Neuron (in vitro differentiated cells): ENCODE data around the gene MBP.

ENCODE experiments used
- H2AFZ ChIP-seq: one replicate; pipeline ENCODE4 v1.6.1; 2013; ENCODE audit warnings: low read depth, mild to moderate bottlenecking, inconsistent platforms, low read length, moderate library complexity
- H3K27me3 ChIP-seq: one replicate; pipeline ENCODE4 v1.6.1; 2013; ENCODE audit warnings: low read length; ENCODE audit not compliant: insufficient read depth
- H3K36me3 ChIP-seq: one replicate; pipeline ENCODE4 v1.6.1; 2013; ENCODE audit warnings: low read length; ENCODE audit not compliant: insufficient read depth
- H3K4me1 ChIP-seq: one replicate; pipeline ENCODE4 v1.6.1; 2013; ENCODE audit warnings: low read length; ENCODE audit not compliant: insufficient read depth
- H3K4me3 ChIP-seq: 2 replicates; pipeline ENCODE4 v1.5.1; 2013; ENCODE audit warnings: mild to moderate bottlenecking, low read length, moderate library complexity
- H3K9me3 ChIP-seq: one replicate; pipeline ENCODE4 v1.6.1; 2013; ENCODE audit warnings: low read length

The MBP gene

DNA sequence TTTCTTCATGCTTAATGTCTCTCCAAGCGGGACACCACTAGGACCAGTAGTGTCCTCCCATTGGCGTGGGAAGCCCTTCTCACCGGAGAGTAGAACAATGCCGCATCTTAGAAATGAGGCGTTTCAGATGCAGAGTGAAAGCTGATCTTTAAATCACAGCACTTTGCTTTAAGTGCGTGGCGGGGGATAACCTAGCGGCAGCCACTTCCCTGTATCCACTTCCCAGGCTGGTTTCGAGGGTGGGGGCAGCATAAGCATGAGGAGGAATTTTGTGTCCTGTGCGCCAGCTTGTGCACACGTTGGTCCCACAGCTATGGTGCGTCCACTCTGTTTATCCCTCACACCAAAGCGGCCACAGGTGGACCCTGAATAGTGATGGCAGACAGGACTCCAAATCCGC is 63.1 kb downstream of the MBP start:
- H3K4me3 ChIP-seq = no peak overlapping the region
- H3K4me1 ChIP-seq = peaks cover 4% of the 10 kb centered on the region
- no peaks in the 10 kb centered on the region for H3K27me3 ChIP-seq
- H2AFZ ChIP-seq = no peak overlapping the region
- H3K9me3 ChIP-seq = no peaks in the 10 kb centered on the region
- H3K36me3 ChIP-seq = no peaks in the 10 kb centered on the region

DNA sequence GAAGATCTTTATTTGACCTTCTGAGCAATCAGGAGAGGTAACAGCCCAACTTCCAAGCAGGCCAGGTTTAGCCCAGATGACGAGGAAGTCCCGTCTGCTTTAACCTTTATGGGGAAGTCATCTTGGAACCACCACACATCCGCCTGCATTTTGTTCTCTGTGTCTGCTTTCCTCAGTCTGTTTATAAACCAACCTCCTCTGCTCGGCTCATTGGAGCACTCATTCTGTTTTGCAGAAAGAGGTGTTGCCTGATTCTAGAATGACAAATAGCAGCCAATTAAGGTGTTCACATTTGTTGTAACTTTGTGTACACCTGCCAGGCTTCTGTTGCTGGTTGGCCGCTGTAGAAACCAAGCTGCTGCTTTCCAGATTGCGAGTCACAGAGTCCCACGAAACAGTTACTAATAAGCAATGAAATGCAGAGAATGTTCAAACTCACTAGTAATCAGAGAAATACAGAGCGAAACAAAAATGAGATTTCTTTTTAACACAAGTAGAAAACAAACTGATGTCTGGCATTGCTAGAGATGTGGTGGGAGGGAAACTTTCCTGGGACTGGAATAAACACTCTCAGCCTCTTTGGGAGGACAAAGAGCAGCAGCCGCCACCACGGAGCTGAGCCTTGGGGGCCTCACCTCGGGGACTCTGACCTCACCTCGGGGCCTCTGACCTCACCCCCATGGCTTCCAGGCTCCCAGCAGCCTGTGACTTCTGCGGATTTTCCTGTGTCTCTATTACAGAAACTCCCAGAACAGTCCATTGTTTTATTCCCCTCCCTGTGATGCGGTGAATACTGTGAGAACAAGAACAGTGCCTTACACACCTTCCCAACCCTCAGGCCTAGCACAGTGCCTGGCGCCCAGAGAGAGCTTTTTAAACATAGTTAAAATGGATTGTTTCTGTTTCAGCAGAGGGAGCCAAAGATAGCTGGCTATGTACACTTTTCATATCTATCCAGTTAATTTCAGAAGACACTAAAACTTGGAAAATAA is 64.0 kb downstream of the MBP start:
- Histone ChIP-seq H3K4me1 (peaks cover 4% of the 10 kb centered on the region), H2AFZ (no peak overlapping the region), H3K9me3 (no peaks in the 10 kb centered on the region), H3K4me3 (no peak overlapping the region), H3K36me3 (no peaks in the 10 kb centered on the region), H3K27me3 (no peaks in the 10 kb centered on the region)

DNA sequence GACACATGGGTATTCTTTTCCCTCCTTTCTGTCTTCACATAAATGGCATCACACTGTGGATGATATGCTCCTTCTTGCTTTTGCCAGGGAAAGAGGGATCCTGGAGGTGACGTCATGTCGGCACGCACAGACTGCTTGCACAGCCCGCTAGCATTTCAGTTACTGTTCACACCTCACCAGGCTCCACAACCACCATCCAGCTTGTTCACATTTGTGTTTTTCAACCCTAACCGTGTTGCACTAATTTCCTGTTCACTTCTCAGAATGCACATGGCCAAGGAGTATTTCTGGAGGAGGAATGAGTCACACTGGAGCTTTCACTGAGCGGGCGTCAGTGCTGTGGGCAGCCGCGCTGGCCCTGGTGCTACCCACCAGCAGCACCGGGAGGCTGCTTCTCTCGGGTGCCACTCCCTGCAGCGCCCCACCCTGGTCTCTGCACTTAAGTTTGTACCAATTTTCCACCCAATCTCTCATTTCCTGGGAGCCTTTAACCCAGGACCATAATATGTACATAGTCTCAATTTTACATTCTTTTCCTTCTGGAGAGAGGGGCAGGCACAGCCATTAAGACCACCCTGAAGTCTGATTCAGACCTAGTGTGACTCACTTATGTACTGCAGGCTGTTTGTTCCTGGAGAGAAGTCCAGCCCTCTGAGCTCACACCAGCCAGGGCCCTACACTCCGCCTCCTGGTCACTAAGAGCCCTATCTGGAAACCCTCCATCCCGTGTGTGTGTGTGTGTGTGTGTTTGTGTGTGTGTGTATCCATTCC is 65.1 kb downstream of the MBP start:
- no peaks in the 10 kb centered on the region for H3K27me3 ChIP-seq
- H3K4me1 ChIP-seq = peaks cover 4% of the 10 kb centered on the region
- no peaks in the 10 kb centered on the region for H3K9me3 ChIP-seq
- H3K36me3 ChIP-seq = no peaks in the 10 kb centered on the region
- no peak overlapping the region for H2AFZ ChIP-seq
- H3K4me3 ChIP-seq = no peak overlapping the region

DNA sequence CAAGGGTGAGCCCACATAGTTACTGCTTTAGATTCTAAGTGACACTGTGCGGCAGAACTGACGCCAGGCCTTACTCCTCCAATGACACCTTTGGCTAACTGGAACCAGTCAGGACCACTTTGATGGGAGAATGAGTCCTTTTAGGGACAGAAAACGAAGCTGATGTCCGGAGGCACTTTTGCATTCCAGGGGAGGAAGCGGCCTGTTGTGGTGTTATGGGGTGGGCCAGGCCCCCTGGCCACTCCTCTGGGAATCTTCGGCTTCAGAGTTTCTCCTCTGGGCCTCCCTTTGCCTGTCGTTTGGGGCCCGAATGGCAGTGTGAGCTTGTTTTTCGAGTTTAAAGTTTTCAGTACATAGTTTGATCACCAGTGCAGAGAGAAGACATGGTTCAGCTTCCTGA is 65.9 kb downstream of the MBP start:
- no peak overlapping the region for H3K4me3 ChIP-seq

DNA sequence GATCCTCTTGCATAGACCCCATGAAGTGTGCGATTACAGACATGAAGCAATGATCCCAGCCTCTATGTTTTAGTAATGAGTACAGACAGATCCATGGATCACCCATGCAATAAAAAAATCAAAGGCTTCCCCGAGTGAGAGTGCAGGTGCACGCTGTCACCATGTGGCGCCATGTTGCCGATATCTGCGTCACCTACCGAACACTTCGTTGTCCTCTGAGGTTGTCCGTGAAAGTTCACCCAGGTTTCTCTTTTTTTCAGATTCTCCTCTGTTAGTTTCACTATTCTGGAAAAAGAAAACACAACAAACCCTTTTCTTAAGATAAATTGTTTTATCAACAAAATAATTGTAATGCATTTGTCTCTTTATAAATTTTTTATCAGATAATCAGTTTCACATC is 66.5 kb downstream of the MBP start:
- no peak overlapping the region for H3K4me3 ChIP-seq
- H3K9me3 ChIP-seq = no peaks in the 10 kb centered on the region

More for the DNA sequence above, 65.9 kb downstream of the MBP start:
- no peaks in the 10 kb centered on the region for H3K27me3 ChIP-seq
- no peaks in the 10 kb centered on the region for H3K36me3 ChIP-seq
- no peaks in the 10 kb centered on the region for H3K9me3 ChIP-seq
- H2AFZ ChIP-seq = no peak overlapping the region
- H3K4me1 ChIP-seq = peaks cover 4% of the 10 kb centered on the region

DNA sequence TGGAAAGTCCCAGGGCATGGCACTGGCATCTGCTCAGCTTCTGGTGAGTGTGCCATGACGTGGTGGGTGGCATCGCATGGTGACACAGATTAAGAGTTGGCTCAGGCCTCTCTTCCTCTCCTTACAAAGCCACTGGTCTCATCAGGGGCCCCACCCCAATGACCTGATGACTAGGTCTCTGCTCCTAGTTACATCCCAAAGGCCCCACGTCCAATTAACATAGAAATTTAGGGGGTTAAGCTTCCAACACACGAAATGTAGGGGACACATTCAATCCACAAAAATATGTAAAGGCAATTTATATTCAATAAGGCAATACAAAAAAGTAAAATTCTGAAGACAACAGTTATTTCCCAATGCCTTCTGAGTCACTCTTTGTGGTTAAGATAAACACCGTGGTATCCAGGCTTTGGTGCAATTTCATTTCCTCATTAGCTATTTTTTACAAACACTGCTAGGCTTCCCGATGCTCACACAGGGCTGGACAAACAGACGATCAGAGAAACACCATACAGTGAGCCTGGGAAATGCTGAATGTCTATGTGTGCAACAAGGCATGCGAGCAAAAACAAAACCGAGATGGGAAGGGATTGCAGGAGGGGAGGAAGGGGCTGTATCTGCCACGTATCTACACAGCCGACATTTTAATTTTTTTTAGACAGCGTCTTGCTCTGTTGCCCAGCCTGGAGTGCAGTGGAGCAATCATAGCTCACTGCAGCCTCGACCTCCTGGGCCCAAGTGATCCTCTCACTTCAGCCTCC is 67.2 kb downstream of the MBP start:
- Histone ChIP-seq H3K27me3 (no peaks in the 10 kb centered on the region), H3K36me3 (no peaks in the 10 kb centered on the region), H3K4me3 (no peak overlapping the region), H3K9me3 (no peaks in the 10 kb centered on the region), H2AFZ (no peak overlapping the region), H3K4me1 (peaks cover 4% of the 10 kb centered on the region)

More for the DNA sequence above, 66.5 kb downstream of the MBP start:
- H3K36me3 ChIP-seq = no peaks in the 10 kb centered on the region
- H3K4me1 ChIP-seq = peaks cover 4% of the 10 kb centered on the region
- no peak overlapping the region for H2AFZ ChIP-seq
- no peaks in the 10 kb centered on the region for H3K27me3 ChIP-seq

DNA sequence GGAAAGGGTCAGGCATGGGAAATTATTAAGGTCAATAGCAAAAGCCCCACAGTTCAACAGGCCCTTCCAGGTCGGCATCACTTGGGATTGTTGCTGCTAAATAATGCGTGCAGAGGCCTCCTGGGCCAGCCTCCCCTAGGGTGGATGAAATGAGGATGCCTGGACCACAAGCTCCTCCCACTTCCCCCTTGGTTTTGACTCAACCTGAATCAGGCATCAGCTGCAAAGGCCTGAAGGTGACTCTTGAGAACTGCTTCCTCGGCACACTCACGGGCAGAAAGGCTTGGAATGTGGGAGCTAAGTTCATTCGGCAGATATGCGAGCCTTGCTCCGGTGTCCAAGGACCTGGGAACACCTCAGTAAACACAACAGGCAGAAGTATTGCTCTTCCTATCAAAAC is 69.3 kb downstream of the MBP start:
- Histone ChIP-seq H3K4me1 (no peaks in the 10 kb centered on the region), H3K4me3 (no peak overlapping the region), H3K27me3 (no peaks in the 10 kb centered on the region), H2AFZ (no peak overlapping the region), H3K9me3 (no peaks in the 10 kb centered on the region), H3K36me3 (no peaks in the 10 kb centered on the region)

DNA sequence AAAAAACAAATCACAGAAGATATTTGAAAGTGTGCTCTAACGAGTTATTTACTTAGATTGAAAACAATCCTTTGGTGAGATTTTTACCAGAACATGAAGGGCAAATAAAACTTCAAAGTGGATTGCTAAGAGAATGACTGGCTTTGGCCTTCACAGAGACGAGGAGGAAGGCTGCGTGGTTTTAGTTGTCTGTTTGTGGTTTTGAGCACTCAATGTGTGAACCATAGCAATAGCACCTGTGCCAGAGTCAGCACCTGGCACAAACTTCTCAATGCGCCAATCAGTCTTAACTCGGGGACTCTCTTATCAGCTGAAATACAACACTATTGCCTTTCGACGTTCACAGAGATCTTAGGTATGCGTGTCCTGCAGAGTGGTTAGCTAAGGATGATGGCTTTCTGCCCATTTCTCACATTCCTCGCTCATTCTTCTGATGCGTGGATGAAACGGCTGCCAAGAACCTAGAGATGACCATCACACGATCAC is 70.0 kb downstream of the MBP start:
- no peaks in the 10 kb centered on the region for H3K27me3 ChIP-seq
- no peak overlapping the region for H3K4me3 ChIP-seq
- H2AFZ ChIP-seq = no peak overlapping the region
- no peaks in the 10 kb centered on the region for H3K36me3 ChIP-seq
- H3K9me3 ChIP-seq = no peaks in the 10 kb centered on the region
- no peaks in the 10 kb centered on the region for H3K4me1 ChIP-seq

DNA sequence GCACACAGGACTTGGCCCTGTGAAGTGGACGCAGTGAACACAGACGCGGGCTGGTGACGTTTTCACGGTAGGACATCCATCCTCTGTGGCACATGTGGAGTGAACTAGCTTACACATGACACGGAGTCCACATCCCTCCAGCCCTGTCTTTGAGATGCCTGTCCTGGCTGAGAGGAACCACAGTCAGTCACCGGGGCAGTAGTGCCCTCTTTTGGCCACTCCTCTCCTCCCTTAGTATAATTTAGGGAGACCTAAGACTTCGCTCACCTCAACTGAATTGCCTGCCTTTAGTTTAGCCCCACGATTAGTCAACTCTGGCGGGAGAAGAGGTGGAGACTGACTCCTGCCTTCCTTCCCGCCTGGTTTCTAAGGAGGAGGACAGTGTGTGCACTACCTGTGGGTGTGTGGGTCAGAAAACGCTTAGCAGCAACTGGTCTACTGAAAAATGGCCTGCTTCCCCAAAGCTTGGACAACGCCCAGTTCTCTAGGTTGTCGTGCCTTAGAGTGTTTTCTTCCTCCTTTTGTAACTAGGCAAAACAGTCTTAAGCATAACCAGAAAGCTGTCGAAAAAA is 70.6 kb downstream of the MBP start:
- H3K36me3 ChIP-seq = no peaks in the 10 kb centered on the region
- no peak overlapping the region for H2AFZ ChIP-seq
- H3K27me3 ChIP-seq = no peaks in the 10 kb centered on the region
- H3K9me3 ChIP-seq = no peaks in the 10 kb centered on the region
- no peak overlapping the region for H3K4me3 ChIP-seq
- no peaks in the 10 kb centered on the region for H3K4me1 ChIP-seq

DNA sequence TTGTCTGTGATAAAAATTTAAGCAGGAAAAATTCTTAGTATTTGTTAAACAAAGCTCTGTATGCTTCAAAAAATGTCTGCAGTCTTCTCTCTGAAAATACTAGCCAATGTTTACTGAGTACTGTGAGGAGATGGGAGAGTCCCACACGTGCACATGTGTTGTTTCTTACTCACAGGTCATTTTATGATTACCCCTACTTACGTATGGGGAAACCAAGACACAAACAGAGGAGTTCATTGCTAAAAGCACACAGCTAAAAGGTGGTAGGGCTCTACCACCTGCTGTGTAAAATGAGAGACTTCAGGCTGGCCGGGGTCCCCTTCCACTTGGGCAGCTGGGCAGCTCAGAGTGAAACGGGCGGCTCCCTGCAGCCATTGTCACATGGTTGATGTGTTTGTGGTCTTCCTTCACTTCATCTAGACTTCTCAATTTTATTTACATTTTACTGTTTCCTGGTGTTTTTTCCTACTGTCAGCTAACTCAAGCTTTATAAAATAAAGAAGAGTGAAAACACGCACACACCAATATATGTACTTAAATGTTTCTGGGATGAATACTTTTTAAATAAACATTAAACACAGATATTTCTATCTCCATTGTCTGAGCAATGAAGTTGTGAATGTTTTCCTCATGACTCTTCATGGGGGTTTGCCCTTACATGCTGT is 71.2 kb downstream of the MBP start:
- Histone ChIP-seq H3K36me3 (no peaks in the 10 kb centered on the region), H3K4me3 (no peak overlapping the region), H2AFZ (no peak overlapping the region), H3K27me3 (no peaks in the 10 kb centered on the region), H3K4me1 (peaks cover 1% of the 10 kb centered on the region), H3K9me3 (no peaks in the 10 kb centered on the region)

DNA sequence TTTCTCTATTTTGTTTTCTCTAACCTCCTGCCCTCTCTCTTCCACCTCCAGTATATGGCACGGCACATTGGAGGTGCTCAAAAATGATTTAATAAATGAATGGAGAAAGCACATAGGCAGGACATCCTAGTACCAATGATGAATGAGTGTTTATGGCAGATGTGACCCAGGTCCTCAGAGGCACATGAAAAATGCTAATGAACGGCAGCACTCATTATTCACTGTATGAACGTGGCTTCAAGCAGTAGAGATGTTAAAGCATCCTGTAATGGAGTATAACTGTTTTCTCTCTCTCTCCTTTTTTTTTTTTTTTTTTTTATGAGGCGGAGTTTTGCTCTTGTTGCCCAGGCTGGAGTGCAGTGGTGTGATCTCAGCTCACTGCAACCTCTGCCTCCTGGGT is 72.4 kb downstream of the MBP start:
- H3K4me3 ChIP-seq = no peak overlapping the region
- H3K4me1 ChIP-seq = peaks cover 11% of the 10 kb centered on the region
- H2AFZ ChIP-seq = no peak overlapping the region
- H3K27me3 ChIP-seq = no peaks in the 10 kb centered on the region
- no peaks in the 10 kb centered on the region for H3K36me3 ChIP-seq
- H3K9me3 ChIP-seq = no peaks in the 10 kb centered on the region

DNA sequence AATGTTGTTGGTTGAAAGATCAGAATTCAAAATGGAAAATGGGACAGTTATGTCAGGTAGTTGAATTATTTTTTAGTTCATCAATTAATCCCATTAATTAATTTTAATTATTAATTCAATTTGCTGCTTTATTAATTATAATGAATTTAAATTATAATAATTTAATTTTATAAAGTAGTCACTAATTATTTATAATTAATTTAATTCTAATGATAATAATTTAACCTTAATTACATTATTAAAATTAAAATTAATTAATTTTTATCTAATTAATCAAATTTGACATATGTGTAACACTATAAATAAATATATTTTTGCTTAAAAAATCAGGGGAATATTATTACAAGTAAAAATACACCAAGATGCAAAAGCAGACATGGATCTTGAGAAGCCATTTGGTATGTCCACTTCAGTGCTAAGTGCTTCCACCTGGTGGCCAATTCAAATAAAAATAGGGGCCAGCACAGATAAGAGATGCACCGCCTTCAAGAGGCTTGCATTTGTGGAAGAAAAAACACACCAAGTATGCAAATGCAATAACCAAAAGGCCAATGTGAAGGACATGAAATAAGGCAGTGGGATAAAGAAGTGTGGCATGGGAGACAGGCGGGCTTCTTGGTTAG is 73.2 kb downstream of the MBP start:
- Histone ChIP-seq H3K27me3 (no peaks in the 10 kb centered on the region), H3K36me3 (no peaks in the 10 kb centered on the region), H3K9me3 (no peaks in the 10 kb centered on the region), H3K4me1 (peaks cover 19% of the 10 kb centered on the region), H3K4me3 (no peak overlapping the region), H2AFZ (no peak overlapping the region)
